Mesenchymal stem cell (in vitro differentiated cells and primary cell): ENCODE measurements around the gene CYTL1.

Experiments
- DNase-seq: peaks from one replicate; pipeline ENCODE4 v3.0.0-alpha.2; 2013
- H2AFZ ChIP-seq: one replicate; pipeline ENCODE4 v1.6.1; 2013; ENCODE audit warnings: low read depth, mild to moderate bottlenecking, control low read depth, inconsistent platforms, low read length, moderate library complexity
- H2AK5ac ChIP-seq: 2 replicates; pipeline ENCODE4 v1.6.1; 2013; ENCODE audit warnings: low read length, moderate library complexity, mild to moderate bottlenecking, inconsistent platforms; ENCODE audit not compliant: severe bottlenecking
- H2BK120ac ChIP-seq: one replicate; pipeline ENCODE4 v1.6.1; 2013; ENCODE audit warnings: low read depth, mild to moderate bottlenecking, inconsistent platforms, low read length, moderate library complexity
- H2BK12ac ChIP-seq, 2 experiments: one replicate each; pipeline ENCODE4 v1.6.1; 2013; ENCODE audit warnings: inconsistent platforms in 2 of 2, low read length in 2 of 2, mild to moderate bottlenecking in 2 of 2, moderate library complexity in 2 of 2, control low read depth in 1 of 2
- H2BK15ac ChIP-seq: one replicate; pipeline ENCODE4 v1.6.1; 2013; ENCODE audit warnings: mild to moderate bottlenecking, low read depth, inconsistent platforms; ENCODE audit not compliant: poor library complexity, severe bottlenecking
- H2BK5ac ChIP-seq: 2 replicates; pipeline ENCODE4 v1.6.1; 2013; ENCODE audit warnings: low read depth, mild to moderate bottlenecking, low read length, control low read depth, inconsistent platforms; ENCODE audit not compliant: poor library complexity, severe bottlenecking
- H3K14ac ChIP-seq, 2 experiments: one replicate each; pipeline ENCODE4 v1.6.1; 2013; ENCODE audit warnings: inconsistent platforms in 2 of 2, low read length in 2 of 2, control low read depth in 1 of 2, mild to moderate bottlenecking in 1 of 2, moderate library complexity in 1 of 2
- H3K18ac ChIP-seq, 2 experiments: one replicate each; pipeline ENCODE4 v1.6.1; 2013; ENCODE audit warnings: inconsistent platforms in 2 of 2, low read length in 2 of 2, control low read depth in 1 of 2, low read depth in 1 of 2, mild to moderate bottlenecking in 1 of 2
- H3K23ac ChIP-seq, 2 experiments: one replicate each; pipeline ENCODE4 v1.6.1; 2013; ENCODE audit warnings: inconsistent platforms in 2 of 2, low read length in 2 of 2, mild to moderate bottlenecking in 2 of 2, moderate library complexity in 2 of 2, control low read depth in 1 of 2
- H3K27ac ChIP-seq: 2 replicates; pipeline ENCODE4 v1.5.1; 2013; ENCODE audit warnings: mild to moderate bottlenecking, moderate library complexity, low read length, control low read depth, inconsistent platforms; ENCODE audit not compliant: poor library complexity, severe bottlenecking
- H3K27me3 ChIP-seq, 2 experiments: 2 replicates each; pipeline versions ENCODE4 v1.6.1 to v1.7.0; 2013; ENCODE audit warnings: low read length in 2 of 2, mild to moderate bottlenecking in 2 of 2, moderate library complexity in 2 of 2, control low read depth in 1 of 2, inconsistent platforms in 1 of 2; ENCODE audit not compliant: control insufficient read depth in 1 of 2, insufficient read depth in 1 of 2
- H3K36me3 ChIP-seq, 2 experiments: 2 replicates each; pipeline versions ENCODE4 v1.6.1 to v1.7.0; 2013; ENCODE audit warnings: low read length in 2 of 2, control low read depth in 1 of 2, inconsistent platforms in 1 of 2, low read depth in 1 of 2, mild to moderate bottlenecking in 1 of 2; ENCODE audit not compliant: insufficient read depth in 2 of 2, control insufficient read depth in 1 of 2
- H3K4ac ChIP-seq, 2 experiments: one replicate each; pipeline ENCODE4 v1.6.1; 2013; ENCODE audit warnings: inconsistent platforms in 2 of 2, low read length in 2 of 2, mild to moderate bottlenecking in 2 of 2, moderate library complexity in 2 of 2, control low read depth in 1 of 2, low read depth in 1 of 2
- H3K4me1 ChIP-seq: 2 replicates; pipeline ENCODE4 v1.6.1; 2013; ENCODE audit warnings: low read depth, low read length, control low read depth; ENCODE audit not compliant: control insufficient read depth, insufficient read depth
- H3K4me2 ChIP-seq: 2 replicates; pipeline ENCODE4 v1.6.1; 2013; ENCODE audit warnings: low read length, mild to moderate bottlenecking, inconsistent platforms; ENCODE audit not compliant: poor library complexity, severe bottlenecking
- H3K4me3 ChIP-seq, 2 experiments: 2 replicates each; pipeline versions ENCODE4 v1.5.1 to v1.7.0; 2013; ENCODE audit warnings: low read length in 2 of 2, mild to moderate bottlenecking in 2 of 2, control low read depth in 1 of 2, low read depth in 1 of 2; ENCODE audit not compliant: insufficient read depth in 1 of 2
- H3K79me1 ChIP-seq: replicated peaks from 2 replicates; pipeline ENCODE4 v1.6.1; 2013; ENCODE audit warnings: mild to moderate bottlenecking, control low read depth, low read length, inconsistent platforms; ENCODE audit not compliant: poor library complexity, severe bottlenecking
- H3K9ac ChIP-seq: 2 replicates; pipeline ENCODE4 v1.7.0; 2013; ENCODE audit warnings: mild to moderate bottlenecking, low read length, moderate library complexity
- H3K9me3 ChIP-seq: 2 replicates; pipeline ENCODE4 v1.7.0; 2013; ENCODE audit warnings: mild to moderate bottlenecking, low read length; ENCODE audit not compliant: control insufficient read depth
- H4K8ac ChIP-seq: one replicate; pipeline ENCODE4 v1.6.1; 2013; ENCODE audit warnings: inconsistent platforms, mild to moderate bottlenecking, low read length, moderate library complexity
- H4K91ac ChIP-seq: one replicate; pipeline ENCODE4 v1.6.1; 2013; ENCODE audit warnings: mild to moderate bottlenecking, low read length, inconsistent platforms
- WGBS: methylation state at CpG from one replicate; pipeline ENCODE4 v1.1.7; 2013; ENCODE audit warnings: mixed read lengths; 5-methylcytosine and 5-hydroxymethylcytosine counted together

CYTL1 gene

GRCh38 chr4:4969298-4969697, 50.0 kb downstream of the CYTL1 start:
- no peak overlapping the region for H2BK15ac ChIP-seq
- no peak overlapping the region for H3K4me2 ChIP-seq
- peak overlapping the region in 1 of 2 experiments; percentile 44 for H3K4me3 ChIP-seq
- H4K8ac ChIP-seq, result no peak overlapping the region
- H3K4ac ChIP-seq, result no peak overlapping the region
- no peak overlapping the region for H2AFZ ChIP-seq
- H3K27me3 ChIP-seq, result peaks cover 0 to 8% of the 10 kb centered on the region in 2 experiments
- peak; percentile 8 for DNase-seq
- no peak overlapping the region for H4K91ac ChIP-seq
- peak overlapping the region; percentile 76 for H3K9ac ChIP-seq
- H2BK12ac ChIP-seq, result no peak overlapping the region
- H3K79me1 ChIP-seq, result no peaks in the 10 kb centered on the region
- WGBS, result 84% methylated on average over 8 of the region's 8 CpGs
- no peak overlapping the region for H3K27ac ChIP-seq
- H3K9me3 ChIP-seq, result peaks cover 7% of the 10 kb centered on the region
- no peak overlapping the region for H3K23ac ChIP-seq
- H3K14ac ChIP-seq, result no peak overlapping the region
- no peak overlapping the region for H2BK120ac ChIP-seq
- H2AK5ac ChIP-seq, result no peak overlapping the region
- H2BK5ac ChIP-seq, result no peak overlapping the region
- H3K36me3 ChIP-seq, result no peaks in the 10 kb centered on the region
- no peak overlapping the region for H3K18ac ChIP-seq
- no peaks in the 10 kb centered on the region for H3K4me1 ChIP-seq

GRCh38 chr4:4968161-4968725, 51.0 kb downstream of the CYTL1 start:
- DNase-seq, result no peak
- Histone ChIP-seq H2BK12ac (no peak overlapping the region), H3K23ac (no peak overlapping the region), H3K27me3 (peaks cover 0 to 8% of the 10 kb centered on the region in 2 experiments), H3K4me1 (no peaks in the 10 kb centered on the region), H3K4me2 (no peak overlapping the region), H2BK5ac (no peak overlapping the region), H4K8ac (no peak overlapping the region), H3K27ac (no peak overlapping the region), H3K18ac (no peak overlapping the region), H3K79me1 (no peaks in the 10 kb centered on the region), H2BK15ac (no peak overlapping the region), H3K4me3 (no peak overlapping the region), H2BK120ac (no peak overlapping the region), H3K9me3 (peaks cover 17% of the 10 kb centered on the region), H3K14ac (no peak overlapping the region), H3K4ac (no peak overlapping the region), H3K36me3 (no peaks in the 10 kb centered on the region), H4K91ac (no peak overlapping the region), H3K9ac (no peak overlapping the region), H2AFZ (no peak overlapping the region), H2AK5ac (no peak overlapping the region)
- WGBS, result 84% methylated on average over 4 of the region's 4 CpGs
